ENCODE results near the gene NDUFV2.

DNA sequence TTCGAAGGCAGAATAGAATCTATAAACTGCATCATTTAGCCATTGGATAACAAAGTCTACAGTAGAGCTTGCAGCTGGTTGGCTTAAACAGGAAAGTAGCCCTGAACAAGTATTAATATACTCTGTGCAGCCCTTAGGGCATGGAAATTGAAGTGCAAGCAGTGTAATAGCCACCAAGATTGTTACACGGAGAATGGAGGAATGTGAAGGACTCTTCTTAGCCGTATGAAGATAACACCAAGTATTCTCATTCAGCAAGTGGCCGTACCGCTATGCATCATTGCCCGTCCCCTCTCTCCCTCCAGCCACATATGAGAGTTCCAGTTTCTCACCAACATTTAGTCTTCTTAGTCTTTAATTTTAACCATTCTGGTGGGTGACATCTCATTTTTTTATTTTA, 74.5 kb downstream of the NDUFV2 start:
- TF ChIP-seq EZH2 (IDR thresholded peaks at IDR 0.05): no peak
- TF ChIP-seq, protein P1, sequence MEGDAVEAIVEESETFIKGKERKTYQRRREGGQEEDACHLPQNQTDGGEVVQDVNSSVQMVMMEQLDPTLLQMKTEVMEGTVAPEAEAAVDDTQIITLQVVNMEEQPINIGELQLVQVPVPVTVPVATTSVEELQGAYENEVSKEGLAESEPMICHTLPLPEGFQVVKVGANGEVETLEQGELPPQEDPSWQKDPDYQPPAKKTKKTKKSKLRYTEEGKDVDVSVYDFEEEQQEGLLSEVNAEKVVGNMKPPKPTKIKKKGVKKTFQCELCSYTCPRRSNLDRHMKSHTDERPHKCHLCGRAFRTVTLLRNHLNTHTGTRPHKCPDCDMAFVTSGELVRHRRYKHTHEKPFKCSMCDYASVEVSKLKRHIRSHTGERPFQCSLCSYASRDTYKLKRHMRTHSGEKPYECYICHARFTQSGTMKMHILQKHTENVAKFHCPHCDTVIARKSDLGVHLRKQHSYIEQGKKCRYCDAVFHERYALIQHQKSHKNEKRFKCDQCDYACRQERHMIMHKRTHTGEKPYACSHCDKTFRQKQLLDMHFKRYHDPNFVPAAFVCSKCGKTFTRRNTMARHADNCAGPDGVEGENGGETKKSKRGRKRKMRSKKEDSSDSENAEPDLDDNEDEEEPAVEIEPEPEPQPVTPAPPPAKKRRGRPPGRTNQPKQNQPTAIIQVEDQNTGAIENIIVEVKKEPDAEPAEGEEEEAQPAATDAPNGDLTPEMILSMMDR (IDR thresholded peaks at IDR 0.05): no peak
- no peak for TF ChIP-seq EZH2phosphoT487 (IDR thresholded peaks at IDR 0.05)

All from neural progenitor cell (in vitro differentiated cells).